Activated gamma-delta T cell treated with anti-CD3 and anti-CD28 coated beads, Interleukin-2, amount 50 U/mL, for 16 hours (primary cell): ENCODE results near the gene IL21R.
"Not testable (repeated sequence)": the region's sequence is repeated elsewhere in the genome, so short reads cannot be mapped to it uniquely, and the experiment has no call there.

Source experiments
- DNase-seq: peaks from one replicate; pipeline ENCODE4 v3.0.0-alpha.2; 2020; ENCODE audit warnings: low read depth

IL21R gene

GRCh38 chr16:27402569-27402963, 592 bp downstream of the IL21R start:
- DNase-seq, result no peak

DNA sequence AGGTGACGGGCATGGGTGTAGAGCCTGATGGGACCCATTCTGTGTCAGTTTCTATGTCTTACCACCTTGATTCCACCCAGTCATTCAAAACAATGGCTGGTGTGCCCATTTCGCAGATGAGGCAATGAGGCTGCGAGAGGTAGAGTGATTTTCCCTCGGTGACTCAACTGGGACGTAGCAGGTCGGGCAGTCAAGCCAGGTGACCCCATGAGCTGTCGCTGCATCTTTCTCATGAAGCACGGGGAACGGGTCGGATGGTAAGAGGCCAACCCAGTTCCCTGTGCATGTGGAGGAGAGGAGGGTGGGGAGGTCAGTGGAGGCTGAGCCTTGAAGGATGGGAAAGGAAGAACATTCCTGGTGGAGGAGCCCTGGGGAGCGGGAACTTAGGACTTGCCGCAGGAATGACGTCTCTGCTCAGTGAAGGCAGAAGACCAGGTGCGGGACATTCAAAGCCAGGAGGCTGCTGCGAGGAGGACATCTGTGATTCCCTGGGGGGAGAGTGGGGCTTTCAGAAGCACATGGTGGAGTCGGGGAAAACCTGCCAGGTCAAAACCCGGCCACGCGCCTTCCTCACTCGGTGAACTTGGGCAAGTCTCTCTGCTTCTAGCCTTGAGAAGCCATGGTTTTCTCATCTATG, 1.1 kb downstream of the IL21R start:
- no peak for DNase-seq

DNA sequence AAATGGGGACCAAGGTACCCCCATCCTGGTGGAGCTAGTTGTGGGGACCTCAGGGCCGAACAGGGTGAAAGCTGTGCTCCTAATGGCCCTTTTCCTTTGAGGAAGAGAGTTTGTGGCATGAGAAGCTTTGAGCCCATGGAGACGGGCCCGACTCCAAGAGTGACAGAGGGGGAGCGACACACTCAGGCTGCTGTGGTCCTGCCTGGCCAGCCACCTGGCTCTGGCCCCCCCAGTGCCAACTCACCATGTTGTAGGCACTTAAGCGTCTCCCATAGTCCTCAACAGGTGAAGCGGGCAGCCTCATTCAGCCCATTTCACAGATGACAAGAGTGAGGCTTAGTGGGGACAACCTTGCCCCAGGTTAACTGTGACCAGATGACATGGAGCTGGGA, 1.6 kb downstream of the IL21R start:
- no peak for DNase-seq

DNA sequence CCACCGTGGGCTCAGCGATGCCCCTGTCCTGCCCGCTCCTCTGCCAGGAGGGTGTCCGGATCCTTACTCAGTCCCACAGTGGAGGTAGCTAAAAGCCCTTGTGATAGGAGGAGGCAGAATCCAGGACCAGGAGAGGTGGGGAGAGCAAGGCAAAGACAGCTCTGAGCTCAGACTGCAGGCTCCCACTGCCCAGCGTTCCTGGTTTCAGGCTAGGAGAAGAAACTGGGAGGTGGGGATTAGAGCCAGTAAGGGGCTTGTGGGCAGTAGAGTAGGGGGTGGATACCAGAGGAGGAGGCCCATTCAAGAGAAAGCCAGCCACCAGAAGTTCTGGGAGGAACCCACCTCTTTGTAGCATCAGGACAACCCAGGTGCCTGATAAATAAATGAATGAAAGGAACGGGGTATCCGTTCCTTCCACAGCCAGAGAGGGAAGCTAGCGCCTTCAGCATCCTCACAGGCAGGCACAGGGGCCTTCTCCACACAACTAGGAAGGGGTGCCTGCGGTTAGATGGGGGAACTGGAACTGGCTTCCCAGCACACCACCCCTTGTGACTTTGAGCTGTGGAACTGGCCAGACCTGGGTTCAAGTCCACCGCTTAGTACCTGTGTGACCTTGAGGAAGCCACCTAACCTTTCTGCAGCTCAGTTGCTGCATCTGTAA, 2.3 kb downstream of the IL21R start:
- DNase-seq, result no peak

GRCh38 chr16:27405546-27406451, 3.8 kb downstream of the IL21R start:
- DNase-seq, result peak; percentile 50

DNA sequence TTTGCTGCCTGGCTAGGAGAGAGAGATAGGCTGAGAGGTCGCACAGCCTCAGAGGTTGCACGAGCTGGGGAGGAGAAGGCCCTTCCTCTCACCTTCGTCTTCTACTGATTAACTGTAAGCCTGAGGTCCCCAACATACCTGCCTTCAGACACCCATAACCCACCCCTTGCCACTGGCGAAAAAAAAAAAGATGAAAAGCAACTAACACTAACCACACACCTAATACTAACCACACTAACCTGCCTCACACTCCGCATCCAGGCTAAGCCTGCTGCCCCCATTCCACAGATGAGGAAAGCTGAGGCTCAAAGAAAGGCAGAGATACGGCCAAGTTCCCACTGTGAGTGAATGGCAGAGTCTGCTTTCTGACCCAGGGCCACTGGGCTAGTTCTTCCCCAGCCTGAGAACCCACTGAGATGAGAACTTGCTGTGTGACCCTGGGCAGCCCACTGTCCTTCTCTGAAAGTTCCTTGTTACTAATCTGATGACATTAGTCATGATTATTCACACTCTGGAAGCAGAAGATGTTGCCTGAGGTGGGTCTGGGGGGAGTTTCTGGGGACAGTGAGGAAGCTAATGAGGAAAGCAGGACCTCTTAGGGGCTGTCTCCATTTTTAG, 4.6 kb downstream of the IL21R start:
- no peak for DNase-seq

GRCh38 chr16:27407133-27407532, 5.2 kb downstream of the IL21R start:
- DNase-seq, result no peak

GRCh38 chr16:27408012-27408601, 6.1 kb downstream of the IL21R start:
- peak; percentile 39 for DNase-seq

DNA sequence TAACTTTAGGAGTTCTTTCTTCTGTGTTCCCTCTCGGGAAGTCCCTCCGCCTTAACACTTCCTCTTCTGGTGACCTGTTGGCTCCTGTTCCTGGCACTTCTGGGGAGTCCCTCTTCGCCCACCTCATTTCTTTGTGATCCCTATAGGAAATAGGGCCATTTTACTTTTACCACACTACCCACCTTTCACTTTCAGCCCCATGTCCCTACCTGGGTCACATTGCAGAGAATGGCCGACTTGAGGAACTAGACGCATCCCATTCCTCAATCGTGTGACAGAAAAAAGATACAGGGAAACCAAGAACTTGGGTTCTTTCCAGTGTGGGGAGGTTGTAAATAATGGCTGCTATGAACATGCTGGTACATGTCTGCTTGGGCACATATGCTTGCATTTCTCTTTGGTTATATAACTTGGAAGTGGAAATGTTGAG, 6.6 kb downstream of the IL21R start:
- no peak for DNase-seq

- not testable (repeated sequence) for DNase-seq
These were observed 8.0 kb downstream of the IL21R start for GRCh38 chr16:27409958-27410357.

DNA sequence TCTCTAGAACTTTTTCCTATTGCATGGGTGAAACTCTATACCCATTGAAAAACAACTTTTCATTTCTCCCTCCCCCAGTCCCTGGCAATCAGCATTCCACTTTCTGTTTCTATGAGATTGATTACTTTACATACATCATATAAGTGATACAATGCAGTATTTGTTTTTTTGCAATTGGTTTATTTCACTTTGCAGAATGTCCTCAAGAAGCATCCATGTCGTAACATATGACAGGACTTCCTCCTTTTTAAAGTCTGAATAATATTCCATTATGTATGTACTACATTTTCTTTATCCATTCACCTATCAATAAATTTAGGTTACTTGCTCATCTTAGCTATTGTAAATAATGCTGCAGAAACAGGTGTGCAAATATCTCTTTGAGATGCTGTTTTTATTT, 8.8 kb downstream of the IL21R start:
- DNase-seq, result no peak

DNA sequence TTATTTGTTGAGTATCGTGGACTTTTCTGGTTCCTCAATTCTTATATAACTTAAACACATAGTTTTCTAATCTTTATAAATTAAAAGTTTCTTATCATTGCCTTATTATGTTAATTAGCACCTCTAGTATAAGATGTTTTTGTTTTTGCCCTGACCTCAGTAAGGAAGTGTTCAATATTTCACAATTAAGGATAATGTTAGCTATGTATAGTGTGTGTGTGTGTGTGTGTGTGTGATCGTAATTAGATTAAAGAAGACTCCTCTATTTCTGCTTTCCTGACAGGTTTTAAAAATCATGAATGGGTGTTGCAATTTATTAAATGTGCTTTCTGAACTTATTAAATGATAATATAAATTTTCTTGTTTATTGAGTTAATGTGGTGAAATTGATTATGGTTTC, 12.0 kb downstream of the IL21R start:
- no peak for DNase-seq

DNA sequence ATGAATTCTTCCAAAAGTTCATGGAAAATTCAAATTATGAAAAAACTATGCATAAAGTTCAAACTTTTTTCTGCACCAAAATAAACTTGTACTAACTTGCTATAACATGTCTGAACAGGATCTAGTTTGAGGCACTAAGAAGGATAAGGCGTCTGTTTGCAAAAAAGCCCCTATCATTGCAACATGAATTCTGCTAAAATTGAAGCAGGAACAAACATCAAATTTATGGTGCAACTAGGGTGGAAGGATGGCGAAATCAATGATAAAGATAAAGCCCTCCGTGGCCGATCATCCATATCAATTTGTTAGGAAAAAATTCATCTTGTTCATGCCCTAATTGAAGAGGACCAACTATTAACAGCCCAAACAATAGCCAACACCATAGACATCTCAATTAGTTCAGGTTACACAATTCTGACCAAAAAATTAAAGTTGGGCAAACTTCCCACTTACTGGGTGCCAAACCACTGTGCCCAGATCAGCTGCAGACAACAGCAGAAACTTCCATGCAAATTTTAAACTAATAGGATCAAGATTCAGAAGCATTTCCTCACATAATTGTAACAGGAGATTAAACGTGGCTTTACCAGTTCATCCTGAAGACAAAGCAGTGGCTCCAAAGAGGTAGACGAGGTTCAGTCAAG, 12.9 kb downstream of the IL21R start:
- DNase-seq, result no peak

DNA sequence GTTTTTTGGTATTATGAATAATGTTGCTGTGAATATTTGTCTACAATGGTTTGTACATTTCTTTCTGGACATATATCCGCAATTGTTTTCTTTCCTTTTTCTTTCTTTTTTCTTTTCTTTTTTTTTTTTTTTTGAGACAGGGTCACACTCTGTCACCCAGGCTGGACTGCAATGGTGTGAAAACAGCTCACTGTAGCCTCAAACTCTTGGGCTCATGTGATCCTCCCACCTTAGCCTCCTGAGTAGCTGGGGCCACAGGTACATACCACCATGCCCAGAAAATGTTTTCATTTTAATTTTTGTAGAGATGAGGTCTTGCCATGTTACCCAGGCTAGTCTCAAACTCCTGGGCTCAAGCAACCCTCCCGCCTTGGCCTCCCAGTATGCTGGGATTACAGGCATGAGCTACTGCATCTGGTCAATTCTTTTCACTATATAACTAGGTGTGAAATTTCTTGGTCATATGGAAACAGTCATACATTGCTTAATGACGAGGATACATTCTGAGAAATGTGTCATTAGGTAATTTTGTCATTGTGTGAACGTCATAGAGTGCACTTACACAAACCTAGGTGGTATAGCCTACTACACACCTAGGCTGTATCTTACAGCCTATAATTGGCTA, 15.2 kb downstream of the IL21R start:
- DNase-seq, result no peak

- DNase-seq, result no peak
These were observed 20.2 kb downstream of the IL21R start for GRCh38 chr16:27421961-27422740.

DNA sequence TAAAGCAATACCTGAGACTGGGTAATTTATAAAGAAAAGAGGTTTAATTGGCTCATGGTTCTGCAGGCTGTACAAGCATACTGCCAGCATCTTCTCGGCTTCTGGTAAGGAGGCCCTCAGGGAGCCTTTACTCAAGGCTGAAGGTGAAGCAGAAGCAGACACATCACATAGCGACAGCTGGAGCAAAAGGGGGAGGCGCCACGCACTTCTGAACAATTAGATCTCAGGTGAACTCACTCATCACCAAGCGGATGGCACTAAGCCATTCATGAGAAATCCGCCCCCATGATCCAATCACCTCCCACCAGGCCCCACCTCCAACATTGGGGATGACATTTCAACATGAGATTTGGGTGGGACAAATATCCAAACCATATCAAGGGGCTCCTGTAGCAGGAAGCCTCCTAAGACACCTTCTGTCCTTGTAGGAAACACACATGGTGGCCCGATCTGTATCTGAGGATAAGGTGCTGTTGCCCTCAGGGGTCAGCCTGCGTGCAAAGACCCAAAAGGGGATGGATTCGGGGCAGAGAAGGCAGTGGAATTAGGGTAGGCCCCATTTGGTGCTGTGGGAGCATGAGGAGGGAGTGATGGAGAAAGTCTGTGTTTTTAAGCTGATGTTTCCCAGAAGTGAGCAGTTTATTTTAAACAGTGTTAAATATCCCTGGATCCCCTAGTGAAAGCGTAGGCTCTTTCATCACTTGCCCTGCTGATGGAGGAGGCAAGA, 23.0 kb downstream of the IL21R start:
- no peak for DNase-seq

DNA sequence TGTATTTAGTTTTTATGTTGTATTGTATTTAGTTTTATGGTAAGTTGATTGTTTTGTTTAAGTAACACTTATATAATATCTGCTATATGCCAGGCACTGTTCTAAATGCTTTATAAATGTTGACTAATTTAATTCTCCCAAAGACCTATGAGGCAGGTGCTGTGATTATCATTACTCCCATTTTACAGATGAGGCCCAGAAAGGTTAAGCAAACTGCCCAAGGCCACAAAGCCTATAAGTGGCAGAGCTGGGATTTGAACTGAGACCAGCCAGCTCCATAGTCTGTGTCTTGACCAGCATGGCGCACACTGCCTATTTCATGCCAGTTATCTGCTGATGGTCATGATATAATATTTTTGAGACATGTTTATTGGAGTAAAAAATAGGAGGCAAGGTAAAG, 24.0 kb downstream of the IL21R start:
- DNase-seq, result no peak

DNA sequence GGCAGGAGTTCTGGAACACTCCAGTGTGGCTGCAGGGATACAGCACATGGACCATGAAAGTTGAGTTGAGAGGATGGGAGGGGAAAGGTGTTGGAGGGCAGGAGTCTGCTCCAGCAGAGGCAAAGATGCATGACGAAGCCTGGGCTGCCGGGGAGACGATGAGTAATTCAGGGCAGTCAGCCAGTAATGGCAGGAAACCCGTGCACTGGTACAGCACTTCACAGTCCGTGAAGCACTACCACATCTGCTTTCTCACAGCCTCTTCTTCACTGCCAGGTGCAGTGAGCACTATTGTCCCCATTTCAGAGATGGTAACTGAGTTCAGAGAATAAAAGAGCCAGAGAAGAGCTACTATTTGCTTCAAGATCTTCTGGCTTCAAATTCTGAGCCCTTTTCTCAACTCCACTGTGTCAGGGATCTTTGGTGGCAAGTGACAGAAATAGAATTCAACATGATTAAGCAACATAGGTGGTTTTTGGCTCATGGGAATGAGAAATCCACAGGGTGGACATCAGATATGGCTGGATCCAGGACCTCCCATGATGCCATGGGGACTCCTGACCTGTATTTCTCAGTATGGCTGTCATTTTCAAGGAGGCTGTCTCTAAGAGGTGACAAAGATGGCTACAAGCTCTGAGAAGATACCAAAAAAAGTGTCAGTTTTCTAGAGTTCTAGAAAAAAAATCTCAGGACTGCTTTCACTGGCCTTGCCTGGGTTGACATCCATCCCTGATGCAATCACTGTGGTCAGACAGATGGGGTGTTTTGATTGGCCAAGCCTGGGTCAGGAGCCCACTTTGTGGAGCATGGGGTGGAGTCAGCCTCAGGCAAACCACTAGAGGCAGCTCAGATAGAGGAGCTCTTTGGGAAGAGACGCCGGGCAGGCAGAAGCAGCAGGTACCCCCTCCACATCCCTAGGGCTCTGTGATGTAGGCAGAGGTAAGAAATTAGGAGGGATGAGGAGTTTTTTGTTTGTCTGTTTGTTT, 24.7 kb downstream of the IL21R start:
- DNase-seq, result peak; percentile 66
